ENCODE results near the gene SMG6.
"Not testable (repeated sequence)": the region's sequence is repeated elsewhere in the genome, so short reads cannot be mapped to it uniquely, and the experiment has no call there.

SMG6 gene

DNA sequence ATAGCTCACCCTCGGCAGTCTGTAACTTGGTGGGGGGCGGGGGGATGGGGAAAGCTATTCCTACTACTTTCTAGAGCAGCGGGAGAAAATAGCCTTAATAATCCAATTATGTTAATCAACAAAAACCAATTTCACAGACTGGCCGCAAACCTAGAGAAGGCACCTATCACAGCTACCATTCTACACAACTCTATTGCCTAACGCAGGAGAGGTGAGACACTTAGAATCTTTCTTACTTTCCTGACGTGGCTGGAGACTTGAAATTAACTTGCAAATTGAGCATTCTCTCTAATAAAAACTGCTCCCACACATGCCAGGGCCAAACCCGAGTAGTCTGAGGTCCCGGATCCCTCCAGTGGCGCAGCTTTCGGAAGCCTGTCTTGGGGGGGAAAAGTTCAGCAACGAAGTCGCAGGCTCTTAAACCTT is 794 bp downstream of the SMG6 start:
- DNase-seq: no peak

DNA sequence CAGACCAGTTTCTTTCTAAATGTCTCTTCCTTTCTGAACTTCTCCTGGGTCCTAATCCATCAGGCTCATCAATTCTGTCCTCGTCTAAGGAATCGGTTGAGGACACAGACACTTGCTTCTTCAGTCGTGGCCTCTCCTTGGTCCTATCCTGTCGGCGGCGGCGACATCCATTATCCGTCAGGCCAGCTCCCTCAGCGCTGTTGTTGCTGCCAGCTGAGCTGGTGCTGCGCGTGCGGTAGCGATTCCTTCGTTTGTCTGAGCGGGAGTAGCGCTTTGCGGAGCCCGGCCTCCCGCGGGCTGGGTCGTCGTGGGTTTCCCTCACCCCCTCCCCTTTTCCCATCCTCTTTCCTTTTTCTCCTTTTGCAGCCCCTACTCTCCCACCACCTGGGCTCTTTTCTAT is 3.8 kb downstream of the SMG6 start:
- no peak for DNase-seq

DNA sequence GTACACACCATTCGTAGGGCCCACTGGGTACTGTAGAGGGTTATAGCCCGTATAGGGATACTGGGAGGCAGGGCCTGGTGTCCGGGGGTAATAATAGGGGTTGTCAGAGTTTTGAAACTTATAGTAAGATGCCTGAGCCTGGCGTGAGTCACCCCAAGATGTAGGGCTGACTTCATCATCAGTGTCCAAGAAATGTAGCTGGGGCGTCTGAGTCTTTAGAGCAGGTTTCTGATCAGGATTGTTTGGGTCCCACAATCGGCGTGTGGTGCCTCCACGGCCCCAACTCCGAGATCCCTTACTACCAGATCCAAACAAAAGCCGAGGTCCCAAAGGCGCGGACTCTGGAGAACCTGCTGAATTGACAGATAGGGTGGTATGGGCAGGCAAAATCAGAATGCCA is 4.4 kb downstream of the SMG6 start:
- no peak for DNase-seq

DNA sequence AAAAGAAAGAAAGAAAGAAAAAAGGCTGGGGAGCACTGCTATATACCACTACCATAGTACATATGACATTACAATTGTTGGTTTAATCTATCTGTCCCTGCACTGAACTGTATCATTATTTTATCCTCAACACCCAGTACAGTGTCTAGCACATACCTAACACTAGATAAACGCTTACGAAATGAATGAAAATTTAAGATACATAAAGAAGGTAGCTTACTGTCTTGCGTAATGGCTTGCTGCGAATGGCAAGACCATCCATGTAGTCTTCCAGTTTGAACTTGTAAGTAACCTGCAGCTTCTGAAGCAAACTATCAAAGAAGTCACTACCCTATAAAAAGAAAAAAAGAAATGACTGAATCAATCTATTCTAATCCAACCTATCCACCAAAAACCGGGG is 6.6 kb downstream of the SMG6 start:
- no peak for DNase-seq

DNA sequence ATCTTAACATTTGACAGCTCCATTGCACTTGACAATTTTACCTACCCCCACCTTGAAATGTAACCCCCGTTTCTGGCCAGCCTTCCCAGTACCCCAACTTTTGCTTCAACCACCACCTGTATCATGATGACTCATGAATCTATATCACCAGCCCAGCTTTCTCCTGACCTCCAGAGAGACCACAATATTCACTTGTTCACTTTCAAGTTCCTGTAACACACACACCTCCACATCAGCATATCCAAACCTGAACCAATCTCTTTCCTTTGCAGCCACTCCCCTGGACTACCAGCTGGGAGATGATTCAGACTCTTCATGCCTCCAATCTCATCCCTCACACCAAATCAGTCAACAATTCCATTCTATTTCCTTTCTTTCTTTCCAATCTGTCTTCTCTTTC is 8.0 kb downstream of the SMG6 start:
- DNase-seq: no peak

DNA sequence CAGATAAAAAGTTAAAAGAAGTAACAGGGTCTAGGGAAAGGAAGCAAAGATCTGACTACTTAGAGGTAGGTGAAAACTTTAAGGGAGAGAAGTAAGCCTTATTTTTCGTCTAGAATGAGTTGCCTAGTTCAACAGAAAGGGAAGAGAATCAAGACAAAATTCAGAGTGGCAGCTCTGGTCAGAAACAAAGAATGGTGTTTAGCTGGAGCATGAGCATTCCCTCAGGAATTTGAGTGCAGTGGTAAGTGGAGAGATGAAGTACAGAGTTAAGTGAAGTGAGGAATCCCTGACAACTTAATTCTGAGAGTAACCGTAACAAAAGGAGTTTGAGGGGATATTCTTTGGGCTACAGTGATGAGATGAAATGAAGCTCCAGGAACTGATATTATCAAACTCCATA is 11.5 kb downstream of the SMG6 start:
- DNase-seq: no peak

DNA sequence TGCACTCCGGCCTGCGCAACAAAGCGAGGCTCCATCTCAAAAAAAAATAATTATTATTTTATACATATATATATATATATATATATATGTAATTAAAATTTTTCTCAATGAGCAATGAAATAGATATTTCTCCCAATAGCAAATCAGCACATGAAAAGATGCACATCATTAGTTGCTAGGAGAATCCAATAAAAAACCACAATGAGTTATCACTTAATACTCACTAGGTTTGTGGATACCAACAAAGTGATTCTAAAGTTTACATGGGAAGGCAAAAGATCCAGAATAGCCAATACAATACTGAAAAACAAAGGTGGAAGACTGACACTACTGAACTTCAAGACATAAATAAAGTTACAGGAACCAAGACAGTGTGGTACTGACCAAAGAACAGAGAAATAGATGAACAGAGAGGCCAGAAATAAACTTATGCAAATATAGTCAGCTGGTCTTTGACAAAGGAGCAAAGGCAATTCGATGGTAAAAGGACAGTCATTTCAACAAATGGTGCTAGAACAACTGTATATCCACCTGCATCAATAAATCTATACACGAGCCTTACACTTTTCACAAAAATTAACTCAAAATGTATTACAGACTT is 13.6 kb downstream of the SMG6 start:
- DNase-seq: no peak

DNA sequence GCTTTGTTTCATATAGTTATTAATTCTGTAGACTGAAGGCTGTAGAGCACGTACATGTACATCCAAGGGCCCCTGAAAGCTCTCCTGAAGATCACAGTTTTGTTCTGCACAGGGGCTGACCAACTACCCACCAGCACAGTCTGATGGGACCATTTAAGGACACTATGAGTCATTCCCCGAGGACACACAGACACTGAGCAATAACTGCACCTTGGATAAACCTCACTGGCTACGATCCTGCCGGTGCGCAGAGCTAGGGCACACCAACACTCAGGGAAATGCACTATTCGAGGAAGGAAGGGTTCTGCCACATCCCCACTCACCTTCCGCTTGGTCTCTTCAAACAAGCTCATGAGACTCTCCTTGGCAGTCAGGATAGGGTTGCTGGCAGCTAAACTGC is 20.3 kb downstream of the SMG6 start:
- no peak for DNase-seq

DNA sequence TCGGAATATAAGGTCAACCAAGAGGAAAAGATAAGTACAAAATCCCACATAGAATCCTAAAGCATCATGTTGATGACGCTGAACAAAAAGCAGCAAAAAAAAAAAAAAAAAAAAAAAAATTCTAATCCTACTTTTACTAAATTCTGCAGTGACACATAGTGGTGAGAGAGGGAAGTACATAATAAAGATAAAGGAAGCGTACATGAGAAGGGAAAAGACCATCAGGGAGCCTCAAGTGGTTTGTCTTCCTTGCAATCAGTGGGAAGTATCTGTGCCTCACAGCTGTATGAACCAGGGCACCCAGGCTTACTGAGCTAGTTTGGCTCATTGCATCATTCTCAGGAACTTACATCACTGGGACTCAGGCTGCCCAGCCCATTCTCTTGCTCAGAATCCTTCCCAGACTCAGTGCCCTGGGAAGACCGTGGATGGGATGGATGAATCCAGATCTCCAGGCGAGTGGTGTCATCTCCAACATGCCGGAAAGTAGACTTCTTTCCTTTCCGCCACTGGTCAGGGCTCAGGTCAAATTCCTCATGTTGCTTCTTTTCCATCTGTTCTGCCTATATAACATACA is 21.2 kb downstream of the SMG6 start:
- DNase-seq: peak; percentile 66

DNA sequence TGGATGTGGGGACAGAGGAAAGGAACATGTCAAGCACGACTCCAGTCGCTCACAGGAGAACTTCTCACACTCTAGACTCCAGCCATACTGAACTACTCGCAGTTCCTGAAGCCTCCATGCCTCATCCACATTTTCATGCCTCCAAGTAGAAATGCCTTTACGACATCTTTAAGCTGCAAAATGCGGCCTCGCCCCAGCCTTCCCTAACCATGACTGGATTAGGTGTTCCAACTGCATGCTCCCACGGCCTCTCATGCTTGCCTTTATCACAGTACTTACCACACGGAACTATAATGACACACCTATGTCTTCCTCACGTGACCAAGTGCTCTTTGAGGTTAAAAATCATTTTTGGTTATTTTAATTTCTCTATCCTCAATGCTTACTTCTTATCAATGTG is 23.9 kb downstream of the SMG6 start:
- no peak for DNase-seq

DNA sequence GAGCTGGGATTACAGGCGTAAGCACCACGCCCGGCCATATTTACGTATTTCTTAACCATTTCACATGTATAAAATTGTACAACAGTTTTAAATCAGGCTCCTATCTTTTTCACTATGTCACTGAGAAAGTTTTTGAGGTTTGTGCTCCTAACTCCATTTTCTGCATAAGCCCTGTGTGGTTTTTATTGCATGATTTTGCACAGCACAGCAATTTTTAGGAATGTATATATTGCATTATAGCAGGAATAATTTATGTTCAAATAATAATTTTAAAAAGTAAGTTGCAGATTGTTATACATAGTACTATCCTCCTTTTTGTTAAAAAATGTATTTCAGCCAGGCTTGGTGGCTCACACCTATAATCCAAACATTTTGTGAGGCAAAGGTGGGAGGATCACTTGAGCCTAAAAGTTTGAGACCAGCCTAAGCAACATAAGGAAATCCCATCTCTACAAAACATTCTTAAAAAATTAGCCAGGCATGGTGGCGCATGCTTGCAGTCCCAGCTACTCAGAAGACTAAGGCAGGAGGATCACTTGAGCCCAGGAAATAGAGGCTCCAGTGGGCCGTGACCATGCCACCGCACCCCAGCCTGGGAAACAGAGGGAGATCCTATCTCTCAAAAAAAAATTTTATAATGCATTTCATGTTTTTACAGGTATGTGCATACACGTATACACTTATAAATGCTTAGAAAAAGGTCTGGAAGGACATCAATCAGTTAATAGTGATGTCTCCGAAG is 26.0 kb downstream of the SMG6 start:
- DNase-seq: no peak

DNA sequence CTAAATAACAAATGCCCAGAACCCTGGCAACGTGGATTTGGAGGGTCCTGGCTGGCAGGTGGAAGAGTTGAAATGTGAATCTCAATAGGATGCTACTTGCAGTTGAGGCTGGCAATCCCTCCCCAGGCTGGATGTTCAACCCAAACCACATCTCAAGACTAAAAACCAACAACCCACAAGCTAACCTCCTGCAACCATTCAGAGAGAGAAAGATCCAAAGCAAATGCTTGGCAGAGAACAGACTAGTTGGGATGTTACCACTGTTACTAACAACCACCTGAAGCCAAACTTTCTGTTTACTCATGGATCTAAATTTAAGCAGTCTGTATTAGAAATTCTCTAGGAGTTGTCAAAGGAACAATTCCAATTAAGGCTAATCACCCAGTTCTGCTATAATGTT is 27.9 kb downstream of the SMG6 start:
- no peak for DNase-seq

DNA sequence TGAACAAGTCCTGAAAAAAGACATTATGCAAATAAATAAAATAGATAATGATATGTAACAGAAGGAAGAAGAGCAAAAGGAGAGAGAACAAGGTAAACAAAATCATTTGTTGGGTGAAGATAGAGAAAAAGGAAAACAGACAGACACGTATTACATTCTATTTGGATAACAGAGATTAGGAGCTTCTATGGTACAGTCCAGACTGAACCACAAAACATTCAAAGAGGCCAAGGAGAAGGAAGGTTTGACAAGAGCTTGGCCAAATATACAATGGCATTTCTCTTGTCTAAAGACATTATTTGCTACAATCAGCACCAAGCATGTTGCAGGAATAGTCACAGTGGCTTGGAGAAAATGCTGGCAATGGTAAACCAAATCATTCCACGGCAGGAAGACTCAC is 29.2 kb downstream of the SMG6 start:
- no peak for DNase-seq

DNA sequence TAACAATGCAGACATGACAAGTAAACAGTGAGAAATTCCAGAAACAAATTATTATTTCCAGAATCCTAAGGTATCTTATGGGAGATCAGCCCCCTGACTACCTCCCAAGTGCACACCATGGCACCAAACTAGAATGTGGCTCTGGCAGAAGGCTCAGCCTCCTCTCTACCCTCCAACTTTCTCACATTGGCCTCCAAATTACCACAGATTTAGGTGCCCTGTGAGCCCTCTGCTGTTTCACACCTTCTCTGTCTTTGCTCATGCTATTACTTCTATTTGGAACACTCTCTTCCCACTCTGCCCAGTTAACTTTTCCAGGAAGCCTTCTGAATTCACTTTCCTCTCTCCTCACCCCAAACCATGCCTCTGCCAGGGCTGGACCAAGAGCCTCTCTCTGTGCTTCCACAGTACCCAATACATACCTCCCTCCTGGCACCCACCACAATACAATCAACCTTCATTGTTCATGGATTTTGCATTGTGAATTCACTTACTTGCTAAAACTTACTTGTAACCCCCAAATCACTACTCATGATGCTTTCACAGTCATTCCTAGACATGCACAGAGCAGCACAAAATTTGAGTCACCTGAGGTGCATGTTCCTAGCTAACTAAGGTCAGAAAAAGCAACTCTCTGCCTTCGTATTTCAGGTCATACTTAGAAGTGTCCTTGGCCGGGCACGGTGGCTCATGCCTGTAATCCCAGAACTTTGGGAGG is 31.4 kb downstream of the SMG6 start:
- no peak for DNase-seq

DNA sequence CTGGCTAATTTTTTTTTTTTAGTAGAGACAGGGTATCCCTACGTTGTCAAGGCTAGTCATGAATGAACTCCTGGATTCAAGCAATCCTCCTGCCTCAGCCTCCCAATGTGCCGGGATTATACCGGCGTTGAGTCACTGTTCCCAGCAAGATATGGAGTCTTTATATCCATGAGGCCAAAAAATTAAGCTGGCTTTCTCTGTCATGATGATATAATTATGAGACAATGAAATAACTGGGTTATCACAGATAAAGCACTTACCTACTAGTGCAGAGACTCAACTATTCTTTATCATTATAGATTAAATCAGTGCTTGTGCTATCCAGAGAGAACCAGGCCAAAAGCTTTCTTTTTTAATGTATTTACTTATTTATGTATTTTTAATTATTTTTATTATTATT is 36.2 kb downstream of the SMG6 start:
- DNase-seq: no peak

DNA sequence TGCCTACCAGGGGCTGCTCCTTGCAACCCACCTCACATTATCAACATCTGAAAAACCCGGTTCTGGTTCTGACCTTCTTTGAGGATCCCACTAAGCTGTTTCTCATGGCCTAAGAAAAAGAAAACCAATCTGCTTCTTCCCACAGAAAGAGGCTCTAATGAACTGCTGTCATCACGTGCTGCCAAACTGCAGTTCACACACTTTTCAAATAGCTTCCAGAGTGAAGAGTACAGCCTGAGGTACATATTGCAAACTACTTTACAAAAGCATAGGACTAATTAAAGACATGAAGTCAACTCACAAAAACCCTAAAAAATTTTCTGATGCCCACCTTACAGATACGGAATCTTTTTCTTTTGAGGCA is 36.7 kb downstream of the SMG6 start:
- DNase-seq: no peak

DNA sequence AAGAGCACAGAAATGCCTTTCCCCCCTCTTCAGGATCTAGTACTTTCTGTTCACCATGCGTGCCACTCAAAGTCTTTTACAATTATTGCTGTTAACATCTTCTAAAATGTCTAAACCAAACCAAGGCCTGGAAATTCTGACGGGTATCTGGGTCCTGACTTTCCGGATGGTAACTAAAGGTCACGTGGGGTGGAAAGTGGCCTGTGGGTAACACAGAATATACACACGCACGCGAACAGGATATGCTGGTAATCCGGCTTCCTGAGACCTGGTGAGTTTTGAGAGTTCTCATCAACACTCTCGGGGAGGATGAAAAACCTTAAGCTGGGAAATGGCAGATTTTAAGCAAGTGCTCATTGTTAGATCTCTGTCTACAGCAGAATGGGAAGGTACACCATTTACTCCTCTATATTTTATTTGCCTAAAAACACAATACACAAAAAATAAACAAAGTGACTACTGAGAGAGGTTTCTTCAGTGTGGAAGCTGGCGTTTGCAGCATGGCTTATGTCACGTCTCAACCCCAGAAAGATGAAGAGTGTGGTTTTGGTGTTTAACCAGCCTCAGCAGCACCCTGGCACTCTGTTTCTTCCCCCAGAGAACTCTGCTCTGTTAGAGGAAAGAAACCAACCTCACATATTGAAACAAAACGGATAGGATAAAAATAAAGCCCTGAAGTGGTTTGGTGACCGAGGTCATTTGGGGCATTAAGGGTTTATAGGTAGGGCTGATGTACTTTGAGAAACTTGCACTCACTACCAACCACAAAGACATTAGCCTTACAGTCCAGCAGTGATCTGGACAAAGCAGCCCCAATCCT is 37.3 kb downstream of the SMG6 start:
- no peak for DNase-seq

DNA sequence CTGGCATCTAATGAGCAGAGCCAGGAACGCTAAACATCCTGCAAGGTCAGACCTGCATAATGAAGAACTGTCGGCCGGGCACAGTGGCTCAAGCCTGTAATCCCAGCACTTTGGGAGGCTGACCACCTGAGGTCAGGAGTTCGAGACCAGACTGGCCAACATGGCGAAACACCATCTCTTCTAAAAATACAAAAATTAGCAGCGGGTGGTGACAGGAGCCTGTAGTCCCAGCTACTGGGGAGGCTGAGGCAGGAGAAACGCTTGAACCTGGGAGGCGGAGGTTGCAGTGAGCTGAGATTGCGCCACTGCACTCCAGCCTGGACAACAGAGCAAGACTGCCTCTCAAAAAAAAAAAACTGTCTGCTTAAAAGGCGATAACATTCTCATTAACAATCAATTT is 38.4 kb downstream of the SMG6 start:
- DNase-seq: not testable (repeated sequence)

DNA sequence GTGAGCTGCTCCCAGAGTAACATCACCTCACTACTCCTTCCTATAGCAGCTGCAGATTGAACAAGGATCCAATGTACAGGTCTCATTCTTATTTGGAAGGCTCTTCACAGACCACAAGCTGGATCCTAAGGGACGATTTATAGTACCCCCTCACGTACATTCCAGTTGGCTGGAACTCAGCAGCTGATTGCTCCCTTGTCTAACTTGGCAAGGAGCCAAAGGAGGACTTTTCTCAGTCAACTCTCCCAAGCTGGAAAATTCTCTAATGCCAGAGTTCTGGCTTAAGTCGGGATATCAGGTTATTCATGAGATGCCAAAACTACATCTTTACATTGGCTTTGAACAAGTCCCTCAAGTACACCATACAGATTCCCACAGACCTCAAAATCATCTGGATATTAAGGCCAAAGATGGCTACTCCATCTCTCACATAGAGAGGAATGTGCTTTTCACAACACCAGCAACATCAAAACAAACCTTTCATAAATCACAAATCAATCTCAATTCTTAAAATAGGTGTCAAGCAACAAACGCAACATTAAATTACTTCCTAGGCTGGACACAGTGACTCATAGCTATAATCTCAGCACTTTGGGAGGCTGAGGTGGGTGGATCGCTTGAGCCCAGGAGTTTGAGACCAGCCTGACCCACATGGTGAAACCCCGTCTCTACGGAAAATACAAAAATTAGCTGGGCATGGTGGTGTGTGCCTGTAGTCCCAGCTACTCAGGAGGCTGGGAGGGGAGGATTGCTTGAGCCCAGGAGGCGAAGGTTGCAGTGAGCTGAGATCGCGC is 39.3 kb downstream of the SMG6 start:
- no peak for DNase-seq

DNA sequence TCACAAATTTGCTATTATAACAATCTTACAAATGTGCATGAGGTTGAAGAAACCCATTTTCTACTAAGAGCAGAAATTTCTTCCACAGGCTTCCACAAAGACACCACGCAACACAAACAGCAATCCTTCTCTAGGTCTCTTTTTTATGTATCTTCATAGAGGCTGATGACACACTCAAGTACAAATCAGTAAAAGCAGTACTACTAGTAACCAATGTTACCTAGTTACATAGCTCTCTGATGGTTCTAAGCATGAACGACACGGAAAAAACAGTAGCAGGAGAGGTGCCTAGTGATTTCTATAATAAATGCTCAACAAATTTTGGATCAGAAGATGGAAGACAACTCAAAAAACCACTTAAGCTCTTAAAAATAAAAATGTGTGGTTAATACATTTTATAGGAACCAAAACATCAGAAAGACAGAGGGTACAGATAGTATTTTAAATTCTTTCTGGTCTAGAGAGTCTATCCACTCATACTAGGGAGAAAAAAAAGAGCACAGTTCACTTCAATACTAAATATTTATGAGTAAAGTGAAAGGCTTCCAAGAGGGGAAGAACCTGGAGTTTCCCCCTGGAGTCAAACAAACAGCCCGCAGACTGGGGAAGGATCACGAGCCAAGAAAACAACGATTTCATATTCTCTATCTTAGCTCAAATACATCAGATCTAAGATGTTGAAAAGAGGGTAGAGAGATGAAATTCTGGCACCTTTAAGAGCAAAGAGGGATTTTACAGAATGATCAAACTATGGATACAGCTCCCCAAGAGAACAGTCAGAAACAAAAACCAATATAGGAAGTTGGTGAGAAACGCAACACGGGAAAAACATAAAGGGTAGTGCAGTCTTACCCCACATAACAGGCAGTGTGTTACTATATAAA is 40.2 kb downstream of the SMG6 start:
- no peak for DNase-seq

DNA sequence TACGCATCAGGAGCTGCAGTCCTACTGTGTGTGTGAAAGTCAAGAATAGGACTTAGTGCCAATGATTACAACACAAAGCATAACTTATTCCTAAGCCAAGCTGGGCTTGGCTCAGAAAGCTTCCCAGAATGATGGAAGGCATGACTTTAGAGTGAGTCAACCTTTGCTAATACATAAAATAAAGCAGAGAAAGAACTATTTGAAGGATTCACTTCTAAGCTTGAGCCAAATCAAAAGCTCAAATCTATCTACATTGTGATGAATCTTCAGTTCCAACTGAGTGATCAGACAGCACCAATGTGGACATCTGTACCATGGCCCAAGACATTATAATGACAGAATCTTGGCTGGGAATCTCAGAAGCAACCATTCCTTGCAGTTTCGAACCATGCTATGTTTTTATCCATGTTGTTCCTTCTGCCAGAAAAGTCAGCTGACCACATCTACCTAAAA is 41.4 kb downstream of the SMG6 start:
- DNase-seq: no peak
